T-cell (primary cell): ENCODE results near the gene NKAIN2. TPM values are rescaled to one million over a fixed set of nuclear protein-coding genes. Genes with fewer than 3 reads are reported as not detected.

ENCODE experiments used
- ATAC-seq, 4 experiments: fragments of 200-7000 bp in 3 of 4; fragments of 150-1000 bp in 1 of 4; cut with Tn5 transposase; replicated peaks in 1 of 4; 1 replicate in 3 of 4; 2 replicates in 1 of 4; pipeline ENCODE4 v1.10.0; 2021; ENCODE audit warnings: moderate library complexity in 3 of 4, mild to moderate bottlenecking in 2 of 4, moderate number of reproducible peaks in 1 of 4
- CTCF ChIA-PET, 2 donors: fragments of 300-600 bp; sonication (Branson Sonifier 250); formaldehyde crosslinking; loops; one replicate each; lab custom pipeline; 2022; ENCODE audit warnings: antibody characterized with exemption in 2 of 2; lab: Charles Lee
- POLR2A ChIA-PET, 2 donors: fragments of 300-600 bp; sonication (Branson Sonifier 250); formaldehyde crosslinking; loops; one replicate each; lab custom pipeline; 2022; ENCODE audit warnings: antibody characterized with exemption in 2 of 2; lab: Charles Lee
- DNase-seq, 35 experiments: peaks; one replicate each; pipeline versions ENCODE4 v3.0.0 to v3.0.0-alpha.2; 2013 to 2023
- H3K27ac ChIP-seq: one replicate; pipeline ENCODE4 v1.5.1; 2013; ENCODE audit warnings: low read length
- H3K27me3 ChIP-seq, 2 experiments: replicated peaks in 1 of 2; 1 replicate in 1 of 2; 2 replicates in 1 of 2; pipeline versions ENCODE4 v1.6.1 to v1.7.0; 2013; ENCODE audit warnings: low read length in 1 of 2, mixed read lengths in 1 of 2; ENCODE audit not compliant: control insufficient read depth in 2 of 2, insufficient read depth in 2 of 2; ENCODE audit errors: extremely low read depth in 1 of 2
- H3K36me3 ChIP-seq, 2 donors: 1 replicate in 1 of 2; 2 replicates in 1 of 2; pipeline versions ENCODE4 v1.6.1 to v1.7.0; 2013; ENCODE audit warnings: low read length in 1 of 2; ENCODE audit not compliant: control insufficient read depth in 2 of 2, insufficient read depth in 1 of 2; ENCODE audit errors: extremely low read depth in 1 of 2
- H3K4me1 ChIP-seq, 2 experiments: 1 replicate in 1 of 2; 2 replicates in 1 of 2; pipeline versions ENCODE4 v1.6.1 to v1.7.0; 2013; ENCODE audit warnings: low read length in 2 of 2, mixed read lengths in 1 of 2; ENCODE audit not compliant: insufficient read depth in 2 of 2, control insufficient read depth in 1 of 2; ENCODE audit errors: extremely low read depth in 1 of 2
- H3K4me3 ChIP-seq, 2 donors: 1 replicate in 1 of 2; 2 replicates in 1 of 2; pipeline versions ENCODE4 v1.5.1 to v1.7.0; 2013; ENCODE audit warnings: mild to moderate bottlenecking in 2 of 2, low read length in 1 of 2, moderate library complexity in 1 of 2; ENCODE audit not compliant: control insufficient read depth in 1 of 2; ENCODE audit errors: extremely low read depth in 1 of 2
- H3K9me3 ChIP-seq: 2 replicates; pipeline ENCODE4 v1.7.0; 2013
- H3K27ac Mint-ChIP-seq, 2 donors: one replicate each; pipeline ENCODE4 v1.8.0; 2020 to 2021; ENCODE audit warnings: mild to moderate bottlenecking in 2 of 2, mixed read lengths in 2 of 2
- H3K27me3 Mint-ChIP-seq, 2 donors: one replicate each; pipeline ENCODE4 v1.8.0; 2021 to 2022; ENCODE audit warnings: mixed read lengths in 2 of 2
- H3K36me3 Mint-ChIP-seq: one replicate; pipeline ENCODE4 v1.8.0; 2021; ENCODE audit warnings: mixed read lengths
- H3K4me1 Mint-ChIP-seq, 3 donors: one replicate each; pipeline ENCODE4 v1.8.0; 2020 to 2022; ENCODE audit warnings: mixed read lengths in 3 of 3, mild to moderate bottlenecking in 1 of 3
- H3K4me3 Mint-ChIP-seq, 3 donors: one replicate each; pipeline ENCODE4 v1.8.0; 2020 to 2022; ENCODE audit warnings: mild to moderate bottlenecking in 3 of 3, mixed read lengths in 3 of 3, moderate library complexity in 3 of 3
- H3K9me3 Mint-ChIP-seq, 3 donors: one replicate each; pipeline ENCODE4 v1.8.0; 2020 to 2022; ENCODE audit warnings: mixed read lengths in 3 of 3
- WGBS: methylation state at CpG from one replicate; pipeline ENCODE4 v1.1.5; 2013; ENCODE audit warnings: missing lambda C conversion rate; ENCODE audit not compliant: insufficient coverage; 5-methylcytosine and 5-hydroxymethylcytosine counted together
- total RNA-seq, 35 experiments: library from RNA in 6 of 35; stranded (reverse) in 6 of 35; fragments of 120-200 nt in 1 of 35; gene quantifications; one replicate each; pipeline versions ENCODE4 v1.2.1 to v1.2.4 and lab custom pipeline; 2013 to 2026

NKAIN2 gene
- total RNA-seq, 5 donors from 2014 or later (not counting 1 experiment from before 2014, with no cell fraction given) = 0.13 TPM; not detected in 4

GRCh38 chr6:124310139-124310538 is 506.5 kb downstream of the NKAIN2 start:
- no peak overlapping the region for H3K27ac Mint-ChIP-seq
- H3K36me3 Mint-ChIP-seq = no peaks in the 10 kb centered on the region
- Histone ChIP-seq H3K36me3 (no peaks in the 10 kb centered on the region), H3K27ac (no peak overlapping the region), H3K27me3 (no peaks in the 10 kb centered on the region), H3K4me1 (no peaks in the 10 kb centered on the region), H3K9me3 (no peaks in the 10 kb centered on the region), H3K4me3 (no peak overlapping the region)
- no CpG with 5 or more reads among the region's 1 CpG for WGBS
- no peak for ATAC-seq
- H3K9me3 Mint-ChIP-seq = peaks cover 0 to 7% (median 0%) of the 10 kb centered on the region in 3 donors
- no peak for DNase-seq
- no peak overlapping the region for H3K4me3 Mint-ChIP-seq
- H3K27me3 Mint-ChIP-seq = no peaks in the 10 kb centered on the region
- ChIA-PET POLR2A (no interaction called here), CTCF (no interaction called here)
- H3K4me1 Mint-ChIP-seq = no peaks in the 10 kb centered on the region

- no CpG with 5 or more reads among the region's 2 CpGs for WGBS
- H3K9me3 ChIP-seq = no peaks in the 10 kb centered on the region
- no peaks in the 10 kb centered on the region for H3K36me3 ChIP-seq
- H3K36me3 Mint-ChIP-seq = no peaks in the 10 kb centered on the region
- H3K9me3 Mint-ChIP-seq = no peaks in the 10 kb centered on the region
- ATAC-seq (no peak), DNase-seq (no peak)
- no peak overlapping the region for H3K27ac ChIP-seq
- H3K27me3 ChIP-seq = no peaks in the 10 kb centered on the region
- ChIA-PET CTCF (no interaction called here), POLR2A (no interaction called here)
- no peaks in the 10 kb centered on the region for H3K27me3 Mint-ChIP-seq
- H3K4me3 ChIP-seq = no peak overlapping the region
- no peaks in the 10 kb centered on the region for H3K4me1 Mint-ChIP-seq
- H3K4me3 Mint-ChIP-seq = no peak overlapping the region
- H3K27ac Mint-ChIP-seq = no peak overlapping the region
- H3K4me1 ChIP-seq = no peaks in the 10 kb centered on the region
Observed at GRCh38 chr6:124319410-124319809, 515.7 kb downstream of the NKAIN2 start.

DNA sequence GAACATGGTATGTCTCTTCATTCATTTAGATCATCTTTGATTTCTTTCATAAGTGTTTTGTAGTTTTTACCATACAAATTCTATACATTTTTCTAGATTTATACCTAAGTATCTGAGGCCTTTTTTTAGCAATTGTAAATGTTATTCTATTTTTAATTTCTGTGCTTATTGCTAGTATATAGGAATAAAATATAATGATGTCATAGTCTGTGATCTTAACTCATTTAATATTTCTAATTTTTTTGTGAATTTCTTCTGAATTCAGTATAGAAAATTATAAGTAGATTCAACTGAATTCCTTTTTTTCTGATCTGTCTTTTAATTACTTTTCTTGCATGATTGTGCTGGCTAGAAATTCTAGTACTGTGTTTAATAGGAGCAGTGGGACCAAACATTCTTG is 520.6 kb downstream of the NKAIN2 start:
- H3K36me3 ChIP-seq = no peaks in the 10 kb centered on the region
- H3K36me3 Mint-ChIP-seq = no peaks in the 10 kb centered on the region
- no peak overlapping the region for H3K4me3 ChIP-seq
- no peaks in the 10 kb centered on the region for H3K4me1 Mint-ChIP-seq
- H3K4me1 ChIP-seq = no peaks in the 10 kb centered on the region
- ChIA-PET CTCF (no interaction called here), POLR2A (no interaction called here)
- no peaks in the 10 kb centered on the region for H3K9me3 ChIP-seq
- no peak overlapping the region for H3K4me3 Mint-ChIP-seq
- H3K27ac Mint-ChIP-seq = no peak overlapping the region
- peaks cover 0 to 7% (median 0%) of the 10 kb centered on the region in 3 donors for H3K9me3 Mint-ChIP-seq
- DNase-seq (no peak), ATAC-seq (no peak)
- H3K27me3 Mint-ChIP-seq = no peaks in the 10 kb centered on the region
- no peak overlapping the region for H3K27ac ChIP-seq
- no peaks in the 10 kb centered on the region for H3K27me3 ChIP-seq

DNA sequence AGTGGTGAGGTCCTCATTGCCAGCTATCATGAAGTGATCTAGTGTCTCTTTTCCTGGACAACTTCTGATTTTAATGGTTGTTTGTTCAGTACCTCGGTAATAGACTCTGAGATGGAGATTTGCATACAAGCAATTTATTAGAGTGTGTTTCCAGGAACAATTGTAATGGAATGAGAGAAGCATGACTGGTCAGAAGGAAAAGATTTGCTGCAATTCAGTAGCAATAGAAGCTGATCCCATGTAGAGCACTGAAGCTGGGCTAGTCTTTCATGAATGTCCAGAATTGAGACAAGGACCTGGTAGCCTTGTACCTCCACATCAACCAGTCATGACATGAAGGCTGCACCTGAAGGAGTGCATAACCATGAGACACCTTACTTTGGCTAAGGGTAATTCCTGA is 526.5 kb downstream of the NKAIN2 start:
- Histone ChIP-seq H3K36me3 (no peaks in the 10 kb centered on the region), H3K27me3 (no peaks in the 10 kb centered on the region), H3K27ac (no peak overlapping the region), H3K4me1 (no peaks in the 10 kb centered on the region), H3K4me3 (no peak overlapping the region), H3K9me3 (no peaks in the 10 kb centered on the region)
- Mint-ChIP-seq H3K4me1 (no peaks in the 10 kb centered on the region), H3K4me3 (no peak overlapping the region), H3K9me3 (peaks cover 0 to 7% (median 0%) of the 10 kb centered on the region in 3 donors), H3K27ac (no peak overlapping the region), H3K27me3 (no peaks in the 10 kb centered on the region), H3K36me3 (no peaks in the 10 kb centered on the region)
- 91% methylated on average over 1 of the region's 1 CpG for WGBS
- ATAC-seq (no peak), DNase-seq (no peak)
- CTCF ChIA-PET = no interaction called here
- POLR2A ChIA-PET = no interaction called here

GRCh38 chr6:124334359-124334758 is 530.7 kb downstream of the NKAIN2 start:
- WGBS = 60% methylated on average over 2 of the region's 4 CpGs
- CTCF ChIA-PET = no interaction called here

DNA sequence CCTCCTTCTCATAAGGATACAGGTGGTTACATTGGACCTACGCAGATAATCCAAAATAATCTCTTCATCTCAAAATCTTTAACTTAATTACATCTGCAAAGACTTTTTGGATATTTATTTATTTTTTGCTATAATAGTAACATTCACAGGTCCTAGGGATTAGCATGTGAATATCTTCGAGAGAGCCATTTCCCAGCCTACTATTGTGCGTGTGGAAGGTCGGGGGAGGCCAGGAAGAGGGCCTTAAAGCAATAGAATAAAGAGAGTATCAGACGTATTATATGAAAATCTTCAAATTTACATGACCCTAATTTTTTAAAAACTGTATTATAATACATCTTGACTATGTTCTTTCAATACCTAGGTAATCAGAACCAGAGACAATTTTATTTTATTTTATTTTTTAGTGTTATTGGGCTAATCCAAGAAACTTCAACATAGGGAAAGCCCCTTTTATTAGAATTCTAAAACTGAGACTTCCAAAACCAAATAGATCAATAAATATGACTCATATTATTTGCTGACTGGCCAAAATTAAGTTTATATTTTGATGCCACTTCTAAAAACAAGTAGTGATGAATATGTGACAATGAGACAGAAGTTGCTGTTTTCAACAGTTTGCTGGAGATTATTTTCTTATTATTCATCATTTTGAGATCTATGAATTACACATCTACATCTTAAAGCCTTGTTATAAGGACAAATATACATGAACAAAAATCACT is 536.1 kb downstream of the NKAIN2 start:
- Mint-ChIP-seq H3K27me3 (no peaks in the 10 kb centered on the region), H3K4me1 (no peaks in the 10 kb centered on the region), H3K27ac (no peak overlapping the region), H3K9me3 (peaks cover 3 to 7% (median 5%) of the 10 kb centered on the region in 3 donors), H3K36me3 (no peaks in the 10 kb centered on the region), H3K4me3 (no peak overlapping the region)
- WGBS = no CpG with 5 or more reads among the region's 5 CpGs
- DNase-seq = no peak
- POLR2A ChIA-PET = no interaction called here
- Histone ChIP-seq H3K36me3 (no peaks in the 10 kb centered on the region), H3K4me1 (no peaks in the 10 kb centered on the region), H3K27me3 (no peaks in the 10 kb centered on the region), H3K4me3 (no peak overlapping the region), H3K27ac (no peak overlapping the region), H3K9me3 (no peaks in the 10 kb centered on the region)
- CTCF ChIA-PET = no interaction called here
- no peak for ATAC-seq

More at GRCh38 chr6:124334359-124334758, 530.7 kb downstream of the NKAIN2 start:
- Mint-ChIP-seq H3K4me3 (no peak overlapping the region), H3K9me3 (peaks cover 0 to 3% (median 1%) of the 10 kb centered on the region in 3 donors), H3K4me1 (no peaks in the 10 kb centered on the region), H3K27me3 (no peaks in the 10 kb centered on the region), H3K36me3 (no peaks in the 10 kb centered on the region), H3K27ac (no peak overlapping the region)
- no peak for DNase-seq
- Histone ChIP-seq H3K36me3 (no peaks in the 10 kb centered on the region), H3K4me1 (no peaks in the 10 kb centered on the region), H3K27ac (no peak overlapping the region), H3K27me3 (no peaks in the 10 kb centered on the region), H3K9me3 (no peaks in the 10 kb centered on the region), H3K4me3 (no peak overlapping the region)
- no peak for ATAC-seq
- POLR2A ChIA-PET = no interaction called here
